Measurements from ENCODE around the gene TCF7L1. TPM values are rescaled to one million over a fixed set of nuclear protein-coding genes. Genes with fewer than 3 reads are reported as not detected.

The TCF7L1 gene
- total RNA-seq, 1 experiment from 2014 or later = 1.1 TPM

DNA sequence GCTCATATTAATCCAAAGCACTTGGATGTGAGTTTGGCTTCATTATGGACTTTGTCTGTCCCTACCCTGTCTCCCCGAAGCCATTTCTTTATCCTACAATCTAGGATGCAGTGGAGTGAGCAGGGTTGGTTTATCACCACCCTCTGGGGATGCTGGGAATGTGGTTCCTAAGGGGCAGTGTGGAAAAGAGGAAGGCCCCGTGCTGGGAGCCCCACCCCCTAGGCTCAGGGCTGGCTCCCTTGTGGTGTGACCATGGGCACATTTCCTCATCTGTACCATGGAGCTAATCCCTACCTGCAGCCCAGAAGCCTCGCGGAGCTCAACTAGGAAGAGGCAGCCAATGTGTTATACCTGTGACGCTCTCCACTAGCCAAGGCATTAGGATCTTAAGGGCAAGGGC, 102.1 kb downstream of the TCF7L1 start:
- H3K4me1 Mint-ChIP-seq (ENCODE audit: insufficient read depth, unreplicated experiment) = no peaks in the 10 kb centered on the region
- POLR2A ChIA-PET = no interaction called here

DNA sequence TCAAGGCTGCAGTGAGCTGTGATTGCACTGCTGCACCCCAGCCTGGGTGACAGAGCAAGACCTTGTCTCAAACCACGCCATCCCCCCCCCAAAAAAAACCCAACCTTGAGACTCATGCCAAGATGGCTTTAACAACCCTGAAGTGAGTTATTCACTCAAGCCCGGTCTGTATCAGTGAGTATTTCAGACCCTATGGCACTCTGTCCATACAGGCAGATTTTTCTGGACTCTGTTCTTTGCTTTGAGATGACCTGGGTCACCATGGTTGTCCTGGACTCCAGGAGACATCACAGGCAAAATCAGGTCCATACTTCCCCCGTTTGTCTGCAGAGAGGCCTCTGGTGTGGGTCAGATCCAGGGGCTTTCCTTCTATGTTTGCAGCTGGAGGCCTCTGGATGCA, 102.9 kb downstream of the TCF7L1 start:
- H3K4me1 Mint-ChIP-seq (ENCODE audit: insufficient read depth, unreplicated experiment) = no peaks in the 10 kb centered on the region
- no peaks in the 10 kb centered on the region for H3K36me3 Mint-ChIP-seq (ENCODE audit: insufficient read depth, unreplicated experiment)
- H3K27ac Mint-ChIP-seq (ENCODE audit: low read depth, unreplicated experiment) = no peak overlapping the region
- POLR2A ChIA-PET = no interaction called here
- H3K9me3 Mint-ChIP-seq (ENCODE audit: unreplicated experiment) = no peaks in the 10 kb centered on the region
- H3K4me3 Mint-ChIP-seq (ENCODE audit: unreplicated experiment) = no peak overlapping the region
- TF ChIP-seq CTCF (IDR thresholded peaks at IDR 0.05; ENCODE audit: unreplicated experiment) = no peak
- BruUV-seq (replicated peaks) = no TSS peak
- intact Hi-C loops (cut with micrococcal nuclease) = no loop called here
- CTCF ChIA-PET = interaction anchor here (0.6 to 1.1 kb wide), 2 partner anchors 103 to 163 kb away, joined by 3 read pairs; partner anchors contain the start of gene TCF7L1
- DNase-seq (ENCODE audit: unreplicated experiment) = no peak
- H3K27me3 Mint-ChIP-seq (ENCODE audit: insufficient read depth, unreplicated experiment) = peaks cover 16% of the 10 kb centered on the region

More for the DNA sequence above, 102.1 kb downstream of the TCF7L1 start:
- no TSS peak for BruUV-seq (replicated peaks)
- no peaks in the 10 kb centered on the region for H3K36me3 Mint-ChIP-seq (ENCODE audit: insufficient read depth, unreplicated experiment)
- H3K27me3 Mint-ChIP-seq (ENCODE audit: insufficient read depth, unreplicated experiment) = peaks cover 17% of the 10 kb centered on the region
- CTCF ChIA-PET = interaction anchor here (0.6 kb wide), 1 partner anchor 32 kb away, joined by 3 read pairs; no protein-coding TSS in a partner anchor
- H3K4me3 Mint-ChIP-seq (ENCODE audit: unreplicated experiment) = no peak overlapping the region
- no peak for TF ChIP-seq CTCF (IDR thresholded peaks at IDR 0.05; ENCODE audit: unreplicated experiment)
- no peaks in the 10 kb centered on the region for H3K9me3 Mint-ChIP-seq (ENCODE audit: unreplicated experiment)
- no peak for DNase-seq (ENCODE audit: unreplicated experiment)
- H3K27ac Mint-ChIP-seq (ENCODE audit: low read depth, unreplicated experiment) = no peak overlapping the region
- intact Hi-C loops (cut with micrococcal nuclease) = no loop called here

- no peak for DNase-seq (ENCODE audit: unreplicated experiment)
- ChIA-PET POLR2A (no interaction called here), CTCF (no interaction called here)
- intact Hi-C loops (cut with micrococcal nuclease) = no loop called here
- H3K9me3 Mint-ChIP-seq (ENCODE audit: unreplicated experiment) = no peaks in the 10 kb centered on the region
- no peak overlapping the region for H3K4me3 Mint-ChIP-seq (ENCODE audit: unreplicated experiment)
- BruUV-seq (replicated peaks) = no TSS peak
- H3K36me3 Mint-ChIP-seq (ENCODE audit: insufficient read depth, unreplicated experiment) = no peaks in the 10 kb centered on the region
- no peaks in the 10 kb centered on the region for H3K27me3 Mint-ChIP-seq (ENCODE audit: insufficient read depth, unreplicated experiment)
- H3K27ac Mint-ChIP-seq (ENCODE audit: low read depth, unreplicated experiment) = no peak overlapping the region
- no peaks in the 10 kb centered on the region for H3K4me1 Mint-ChIP-seq (ENCODE audit: insufficient read depth, unreplicated experiment)
- no peak for TF ChIP-seq CTCF (IDR thresholded peaks at IDR 0.05; ENCODE audit: unreplicated experiment)
Observed at GRCh38 chr2:85237849-85238565, 104.8 kb downstream of the TCF7L1 start.

- H3K4me1 Mint-ChIP-seq (ENCODE audit: insufficient read depth, unreplicated experiment) = no peaks in the 10 kb centered on the region
- H3K36me3 Mint-ChIP-seq (ENCODE audit: insufficient read depth, unreplicated experiment) = no peaks in the 10 kb centered on the region
- BruUV-seq (replicated peaks) = no TSS peak
- ChIA-PET CTCF (no interaction called here), POLR2A (no interaction called here)
- no peak for DNase-seq (ENCODE audit: unreplicated experiment)
- no peak for TF ChIP-seq CTCF (IDR thresholded peaks at IDR 0.05; ENCODE audit: unreplicated experiment)
- no peaks in the 10 kb centered on the region for H3K9me3 Mint-ChIP-seq (ENCODE audit: unreplicated experiment)
- H3K27me3 Mint-ChIP-seq (ENCODE audit: insufficient read depth, unreplicated experiment) = no peaks in the 10 kb centered on the region
- H3K27ac Mint-ChIP-seq (ENCODE audit: low read depth, unreplicated experiment) = no peak overlapping the region
- intact Hi-C loops (cut with micrococcal nuclease) = no loop called here
- H3K4me3 Mint-ChIP-seq (ENCODE audit: unreplicated experiment) = no peak overlapping the region
Observed at GRCh38 chr2:85238607-85239006, 105.4 kb downstream of the TCF7L1 start.
